Uterus (tissue), 2 donors: ENCODE data around the gene AP3D1.
"Not testable (repeated sequence)": the region's sequence is repeated elsewhere in the genome, so short reads cannot be mapped to it uniquely, and the experiment has no call there.

Source experiments
- POLR2A ChIP-seq, 2 donors: fragments of 450-650 bp; IDR thresholded peaks; one replicate each; pipeline ENCODE4 v1.6.1; 2016; ENCODE audit warnings: antibody characterized with exemption in 2 of 2, mild to moderate bottlenecking in 1 of 2, moderate library complexity in 1 of 2
- TF ChIP-seq, protein P1 (sequence below), 4 experiments: fragments of 200-600 bp in 2 of 4; fragments of 450-650 bp in 2 of 4; sonication (generic) in 2 of 4; IDR thresholded peaks; one replicate each; pipeline ENCODE4 v1.5.1; 2016 to 2019; ENCODE audit warnings: antibody characterized with exemption in 4 of 4, mild to moderate bottlenecking in 2 of 4, moderate library complexity in 1 of 4

DNA sequence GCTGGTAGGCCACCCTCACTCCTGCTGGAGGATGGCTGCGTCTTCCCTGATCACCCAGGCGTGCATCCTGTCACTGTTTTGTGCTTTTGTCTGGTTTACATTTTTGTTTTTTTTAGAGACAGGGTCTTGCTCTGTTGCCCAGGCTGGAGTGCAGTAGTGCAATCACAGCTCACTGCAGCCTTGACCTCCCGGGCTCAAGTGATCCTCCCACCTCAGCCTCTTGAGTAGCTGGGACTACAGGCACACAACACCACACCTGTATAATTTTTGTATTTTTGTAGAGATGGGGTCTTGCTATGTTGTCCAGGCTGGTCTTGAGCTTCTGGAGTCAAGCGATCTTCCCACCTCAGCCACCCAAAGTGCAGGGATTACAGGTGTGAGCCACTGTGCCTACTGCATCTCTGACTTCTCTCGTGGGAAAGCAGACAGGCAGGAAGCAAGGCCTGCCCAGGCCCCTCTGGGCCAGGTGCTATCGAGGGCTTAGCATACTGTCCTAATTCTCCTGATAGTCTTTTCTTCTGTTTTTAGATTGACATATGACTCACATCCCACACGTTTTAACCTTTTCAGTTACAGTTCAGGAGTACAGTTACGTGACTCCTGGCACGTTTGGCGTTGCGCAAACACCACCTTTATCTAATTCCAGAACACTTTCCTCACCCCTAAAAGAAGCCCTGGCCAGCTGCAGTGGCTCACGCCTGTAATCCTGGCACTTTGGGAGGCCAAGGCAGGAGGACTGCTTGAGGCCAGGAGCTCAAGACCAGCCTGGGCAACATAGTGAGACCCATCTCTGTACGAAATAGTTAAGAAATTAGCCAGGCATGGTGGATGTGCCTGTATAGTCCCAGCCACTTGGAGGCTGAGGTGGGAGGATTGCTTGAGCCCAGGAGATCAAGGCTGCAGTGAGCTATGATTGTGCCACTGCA is 64.4 kb downstream of the AP3D1 start:
- TF ChIP-seq, protein P1, sequence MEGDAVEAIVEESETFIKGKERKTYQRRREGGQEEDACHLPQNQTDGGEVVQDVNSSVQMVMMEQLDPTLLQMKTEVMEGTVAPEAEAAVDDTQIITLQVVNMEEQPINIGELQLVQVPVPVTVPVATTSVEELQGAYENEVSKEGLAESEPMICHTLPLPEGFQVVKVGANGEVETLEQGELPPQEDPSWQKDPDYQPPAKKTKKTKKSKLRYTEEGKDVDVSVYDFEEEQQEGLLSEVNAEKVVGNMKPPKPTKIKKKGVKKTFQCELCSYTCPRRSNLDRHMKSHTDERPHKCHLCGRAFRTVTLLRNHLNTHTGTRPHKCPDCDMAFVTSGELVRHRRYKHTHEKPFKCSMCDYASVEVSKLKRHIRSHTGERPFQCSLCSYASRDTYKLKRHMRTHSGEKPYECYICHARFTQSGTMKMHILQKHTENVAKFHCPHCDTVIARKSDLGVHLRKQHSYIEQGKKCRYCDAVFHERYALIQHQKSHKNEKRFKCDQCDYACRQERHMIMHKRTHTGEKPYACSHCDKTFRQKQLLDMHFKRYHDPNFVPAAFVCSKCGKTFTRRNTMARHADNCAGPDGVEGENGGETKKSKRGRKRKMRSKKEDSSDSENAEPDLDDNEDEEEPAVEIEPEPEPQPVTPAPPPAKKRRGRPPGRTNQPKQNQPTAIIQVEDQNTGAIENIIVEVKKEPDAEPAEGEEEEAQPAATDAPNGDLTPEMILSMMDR (IDR thresholded peaks at IDR 0.05): not testable (repeated sequence)
- TF ChIP-seq POLR2A (IDR thresholded peaks at IDR 0.05): not testable (repeated sequence)
